Muscle of arm (tissue), 12 donors: ENCODE measurements around the gene STARD5. TPM values are rescaled to one million over a fixed set of nuclear protein-coding genes. Genes with fewer than 3 reads are reported as not detected.

Source experiments
- DNase-seq: peaks from one replicate; pipeline ENCODE4 v3.0.0-alpha.2; 2013
- polyA plus RNA-seq, 12 donors: library from polyadenylated mRNA; unstranded; fragments of 120-200 nt; gene quantifications; one replicate each; pipeline ENCODE4 v1.2.1, GENCODE V29; 2013; ENCODE audit not compliant: insufficient read length in 12 of 12

STARD5 gene
- polyA plus RNA-seq, 12 donors = 2.0 to 15.8 (median 4.5) TPM; not detected in 1

GRCh38 chr15:81275711-81276392 is 48.1 kb downstream of the STARD5 start:
- DNase-seq = no peak

- peak; percentile 85 for DNase-seq
Observed at GRCh38 chr15:81274931-81275707, 48.8 kb downstream of the STARD5 start.

- no peak for DNase-seq
Observed at GRCh38 chr15:81274255-81274654, 49.7 kb downstream of the STARD5 start.

GRCh38 chr15:81273855-81274254 is 50.1 kb downstream of the STARD5 start:
- DNase-seq = no peak

GRCh38 chr15:81273200-81273599 is 50.7 kb downstream of the STARD5 start:
- DNase-seq = no peak

GRCh38 chr15:81271761-81272644 is 51.9 kb downstream of the STARD5 start:
- DNase-seq = no peak

GRCh38 chr15:81270781-81271491 is 53.0 kb downstream of the STARD5 start:
- DNase-seq = no peak

- no peak for DNase-seq
Observed at GRCh38 chr15:81270188-81270587, 53.8 kb downstream of the STARD5 start.

GRCh38 chr15:81268881-81269601 is 54.9 kb downstream of the STARD5 start:
- DNase-seq = no peak

GRCh38 chr15:81268340-81268739 is 55.6 kb downstream of the STARD5 start:
- DNase-seq = no peak

GRCh38 chr15:81265944-81266775 is 57.8 kb downstream of the STARD5 start:
- DNase-seq = peak; percentile 84

GRCh38 chr15:81265256-81265943 is 58.5 kb downstream of the STARD5 start:
- no peak for DNase-seq

- no peak for DNase-seq
Observed at GRCh38 chr15:81264072-81264857, 59.7 kb downstream of the STARD5 start.

- DNase-seq = no peak
Observed at GRCh38 chr15:81263477-81263876, 60.5 kb downstream of the STARD5 start.

GRCh38 chr15:81261172-81261811 is 62.6 kb downstream of the STARD5 start:
- DNase-seq = no peak

- DNase-seq = no peak
Observed at GRCh38 chr15:81259760-81260298, 64.1 kb downstream of the STARD5 start.
